GM12873 (cell line): ENCODE data around the gene SHE.

ENCODE experiments used
- CTCF ChIP-seq: IDR thresholded peaks from 2 replicates; pipeline ENCODE4 v1.5.1; 2012; ENCODE audit warnings: low read depth, mild to moderate bottlenecking, moderate library complexity, low read length, control low read depth; ENCODE audit not compliant: insufficient read depth; ENCODE audit errors: missing control alignments

SHE gene

GRCh38 chr1:154496383-154496782 is 5.8 kb downstream of the SHE start:
- TF ChIP-seq CTCF = no peak

DNA sequence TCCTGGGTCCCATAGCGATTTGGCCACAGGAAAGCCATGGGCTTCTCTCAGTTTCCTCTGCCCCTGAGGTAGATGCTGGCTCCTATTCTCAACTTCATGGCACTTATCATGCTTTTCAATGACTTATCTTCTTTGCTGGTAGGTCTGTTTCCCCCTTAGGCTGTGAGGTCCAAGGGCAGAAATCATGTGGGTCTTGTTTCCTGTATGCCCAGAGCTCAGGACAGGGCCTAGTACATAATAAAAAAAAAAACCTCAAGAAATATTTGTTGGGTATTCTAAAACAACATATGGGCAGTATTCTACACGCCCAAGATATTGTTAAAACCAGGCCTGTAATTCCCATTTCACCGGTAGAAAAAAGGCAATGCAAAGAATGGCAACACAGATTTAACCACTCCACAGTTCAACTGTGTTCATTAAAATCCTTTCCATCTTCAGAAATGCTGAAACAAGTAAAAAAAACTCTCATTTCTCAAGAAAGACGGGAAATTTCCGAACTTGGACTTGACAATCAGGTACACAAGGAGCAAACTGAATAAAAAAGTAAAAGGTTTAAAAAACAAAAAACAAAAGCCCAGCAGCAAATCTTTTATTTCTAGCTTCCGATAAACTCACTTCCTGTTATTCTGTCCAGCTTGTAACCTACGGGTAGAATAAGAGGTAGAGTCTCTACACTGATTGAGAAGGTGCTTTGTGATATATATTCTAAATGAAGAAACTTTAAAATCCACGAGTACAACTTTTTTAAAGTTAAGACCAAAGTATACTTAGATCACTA is 6.5 kb downstream of the SHE start:
- TF ChIP-seq CTCF = no peak

- TF ChIP-seq CTCF = peak; percentile 12
Measured at GRCh38 chr1:154493276-154493675, 8.9 kb downstream of the SHE start.

- TF ChIP-seq CTCF = no peak
Measured at GRCh38 chr1:154492115-154492514, 10.1 kb downstream of the SHE start.

- no peak for TF ChIP-seq CTCF
Measured at GRCh38 chr1:154490317-154490716, 11.9 kb downstream of the SHE start.

- TF ChIP-seq CTCF = no peak
Measured at GRCh38 chr1:154489695-154490274, 12.4 kb downstream of the SHE start.

- no peak for TF ChIP-seq CTCF
Measured at GRCh38 chr1:154488922-154489321, 13.3 kb downstream of the SHE start.
